ENCODE measurements around the gene RAB15.

The RAB15 gene

DNA sequence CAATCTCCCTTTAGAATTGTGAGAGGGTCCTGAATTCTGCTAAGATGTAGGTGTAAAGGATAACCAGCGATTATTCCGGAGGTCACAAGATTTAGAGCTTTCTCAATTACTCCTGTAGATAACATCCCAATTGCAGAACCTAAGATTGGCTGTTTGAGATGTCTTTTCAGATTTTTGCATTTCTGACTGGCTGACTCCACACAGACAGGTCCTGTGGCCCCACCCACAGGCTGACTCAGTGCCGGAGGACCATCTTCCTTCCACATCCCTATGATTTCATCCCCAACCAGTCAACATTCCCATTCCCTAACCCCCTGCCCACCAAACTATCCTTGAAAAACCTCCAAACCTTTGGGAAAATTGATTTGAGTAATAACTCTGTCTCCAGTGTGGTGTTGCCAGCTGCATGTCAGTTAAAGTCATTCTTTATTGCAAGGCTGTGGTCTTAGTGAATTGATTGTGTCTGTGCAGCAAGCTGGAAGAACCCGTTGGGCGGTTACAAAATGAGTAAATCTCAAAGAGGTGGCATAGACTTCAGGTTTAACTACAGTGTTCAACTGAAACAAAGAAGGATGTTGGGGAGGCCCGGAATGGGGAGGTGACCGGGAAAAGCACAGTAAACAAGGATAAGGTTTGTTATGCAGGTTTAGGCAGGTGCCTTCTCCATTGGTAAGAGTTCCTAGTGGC is 25.1 kb upstream of the RAB15 start:
- H3K4me3 Mint-ChIP-seq: no peak overlapping the region
- no peaks in the 10 kb centered on the region for H3K27me3 Mint-ChIP-seq
- DNase-seq: no peak
- no peak overlapping the region for H3K27ac Mint-ChIP-seq
- H3K36me3 Mint-ChIP-seq (ENCODE audit: low read depth): peaks cover 1% of the 10 kb centered on the region
- no peaks in the 10 kb centered on the region for H3K9me3 Mint-ChIP-seq
- peaks cover 42% of the 10 kb centered on the region for H3K4me1 Mint-ChIP-seq
- no peak for ATAC-seq

GRCh38 chr14:64995291-64995690 is 23.2 kb upstream of the RAB15 start:
- Mint-ChIP-seq H3K27ac (no peak overlapping the region), H3K27me3 (no peaks in the 10 kb centered on the region), H3K4me1 (peaks cover 46% of the 10 kb centered on the region), H3K36me3 (ENCODE audit: low read depth) (peaks cover 4% of the 10 kb centered on the region), H3K9me3 (no peaks in the 10 kb centered on the region), H3K4me3 (no peak overlapping the region)
- ATAC-seq (no peak), DNase-seq (no peak)

DNA sequence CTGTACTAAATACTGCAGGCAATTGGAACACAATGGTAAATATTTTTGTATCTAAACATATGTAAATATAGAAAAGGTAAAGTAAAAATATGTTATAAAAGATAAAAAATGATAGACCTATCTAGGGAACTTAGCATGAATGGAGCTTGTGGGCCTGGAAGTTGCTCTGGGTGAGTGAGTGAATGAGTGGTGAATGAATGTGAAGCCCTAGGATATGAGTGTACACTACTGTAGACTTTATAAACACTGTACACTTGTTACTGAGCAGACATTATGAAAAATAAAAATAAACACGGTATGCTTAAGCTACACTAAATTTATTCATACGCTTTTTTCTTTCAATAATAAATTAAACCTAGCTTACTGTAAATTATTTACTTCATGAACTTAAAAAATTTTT is 22.4 kb upstream of the RAB15 start:
- Mint-ChIP-seq H3K27ac (no peak overlapping the region), H3K4me1 (peaks cover 53% of the 10 kb centered on the region), H3K4me3 (no peak overlapping the region), H3K27me3 (no peaks in the 10 kb centered on the region), H3K9me3 (no peaks in the 10 kb centered on the region), H3K36me3 (ENCODE audit: low read depth) (peaks cover 8% of the 10 kb centered on the region)
- DNase-seq (no peak), ATAC-seq (no peak)

- H3K27me3 Mint-ChIP-seq: no peaks in the 10 kb centered on the region
- H3K36me3 Mint-ChIP-seq (ENCODE audit: low read depth): peaks cover 16% of the 10 kb centered on the region
- H3K4me3 Mint-ChIP-seq: no peak overlapping the region
- no peaks in the 10 kb centered on the region for H3K9me3 Mint-ChIP-seq
- H3K27ac Mint-ChIP-seq: peak overlapping the region; percentile 37
- H3K4me1 Mint-ChIP-seq: peaks cover 50% of the 10 kb centered on the region
- DNase-seq (no peak), ATAC-seq (no peak)
These were observed 21.3 kb upstream of the RAB15 start for GRCh38 chr14:64993266-64993930.

DNA sequence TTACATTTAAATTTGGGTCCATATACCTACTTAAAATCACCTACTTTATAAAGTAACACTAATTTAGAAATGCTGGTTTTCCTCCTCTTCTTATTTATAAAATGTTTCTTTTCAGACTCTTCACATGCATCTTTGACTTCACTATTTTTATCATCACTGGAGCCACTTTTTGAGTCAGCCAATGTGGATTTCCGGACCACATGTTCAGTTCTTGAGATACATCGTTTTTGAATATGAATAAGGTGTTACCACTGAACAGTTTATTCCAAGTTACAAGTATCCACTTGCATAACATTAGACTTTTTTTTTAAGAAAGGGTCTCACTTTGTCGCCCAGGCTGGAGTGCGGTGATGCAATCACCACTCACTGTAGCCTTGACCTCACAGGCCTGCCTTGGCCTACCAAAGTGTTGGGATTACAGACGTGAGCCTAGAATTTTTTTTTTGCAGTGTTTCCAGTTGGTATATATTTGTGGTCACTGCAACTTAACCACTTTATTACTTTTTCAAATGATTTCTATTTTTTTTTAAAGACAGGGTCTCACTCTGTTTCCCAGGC is 20.3 kb upstream of the RAB15 start:
- DNase-seq (no peak), ATAC-seq (no peak)
- Mint-ChIP-seq H3K4me3 (no peak overlapping the region), H3K27me3 (no peaks in the 10 kb centered on the region), H3K4me1 (peaks cover 45% of the 10 kb centered on the region), H3K36me3 (ENCODE audit: low read depth) (peaks cover 16% of the 10 kb centered on the region), H3K9me3 (no peaks in the 10 kb centered on the region), H3K27ac (no peak overlapping the region)

DNA sequence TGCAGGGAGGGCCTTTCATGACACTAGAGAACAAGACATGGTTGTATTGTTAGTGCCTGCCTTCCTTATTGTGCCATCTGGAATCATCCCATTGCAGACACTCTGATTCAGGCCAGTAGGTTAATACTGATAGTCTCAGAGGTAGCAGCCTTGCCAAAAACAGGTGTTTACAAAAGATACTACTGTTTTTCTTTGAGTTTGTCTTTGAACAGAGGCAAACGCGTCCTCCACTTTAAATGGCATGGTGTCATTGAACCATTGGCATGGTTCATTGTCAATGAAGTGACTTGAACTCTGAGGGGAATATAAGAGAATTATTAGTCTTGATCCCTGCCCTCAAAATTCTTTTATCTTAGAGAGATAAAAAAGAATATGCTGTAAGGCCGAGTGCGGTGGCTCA is 18.8 kb upstream of the RAB15 start:
- no peak for ATAC-seq
- DNase-seq: no peak
- H3K27me3 Mint-ChIP-seq: no peaks in the 10 kb centered on the region
- H3K4me3 Mint-ChIP-seq: no peak overlapping the region
- H3K27ac Mint-ChIP-seq: no peak overlapping the region
- peaks cover 14% of the 10 kb centered on the region for H3K36me3 Mint-ChIP-seq (ENCODE audit: low read depth)
- peaks cover 46% of the 10 kb centered on the region for H3K4me1 Mint-ChIP-seq
- H3K9me3 Mint-ChIP-seq: no peaks in the 10 kb centered on the region

DNA sequence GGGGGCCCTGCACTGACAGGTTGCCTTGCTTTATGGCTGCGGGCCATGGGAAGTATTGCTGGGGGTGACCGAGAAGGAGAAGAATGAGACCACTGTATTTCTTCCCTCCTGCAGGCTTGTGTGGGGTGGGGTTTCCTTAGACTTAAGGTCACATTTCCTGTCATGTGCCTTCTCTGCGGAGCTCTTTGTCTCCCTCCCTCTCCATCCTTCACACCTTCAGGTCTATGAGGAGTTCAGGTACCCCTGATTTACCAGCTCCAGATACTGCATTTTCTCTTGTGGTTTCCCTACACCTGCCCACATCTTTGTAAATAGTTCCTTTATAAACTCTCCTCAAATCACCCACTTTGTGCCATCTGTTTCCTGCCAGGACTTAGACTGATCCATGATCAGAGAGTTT is 18.2 kb upstream of the RAB15 start:
- ATAC-seq: no peak
- Mint-ChIP-seq H3K4me3 (peak overlapping the region; percentile 39), H3K27ac (peak overlapping the region; percentile 17), H3K9me3 (no peaks in the 10 kb centered on the region), H3K36me3 (ENCODE audit: low read depth) (peaks cover 14% of the 10 kb centered on the region), H3K27me3 (no peaks in the 10 kb centered on the region), H3K4me1 (peaks cover 47% of the 10 kb centered on the region)
- DNase-seq: no peak

GRCh38 chr14:64987438-64987767 is 15.3 kb upstream of the RAB15 start:
- Mint-ChIP-seq H3K9me3 (no peaks in the 10 kb centered on the region), H3K36me3 (ENCODE audit: low read depth) (peaks cover 14% of the 10 kb centered on the region), H3K4me3 (peak overlapping the region; percentile 91), H3K27ac (peak overlapping the region; percentile 97), H3K27me3 (peaks cover 8% of the 10 kb centered on the region), H3K4me1 (peaks cover 48% of the 10 kb centered on the region)
- ATAC-seq: no peak
- no peak for DNase-seq

GRCh38 chr14:64986648-64987437 is 14.7 kb upstream of the RAB15 start, which contains the start of gene FNTB:
Gene FNTB (plus strand): TSS chr14:64986895. CDS start chr14:64986954, 59 bp downstream.
- ATAC-seq (peak; percentile 98), DNase-seq (peak; percentile 93)
- peaks cover 43% of the 10 kb centered on the region for H3K4me1 Mint-ChIP-seq
- peak within 1 kb of the TSS; percentile 97 for H3K27ac Mint-ChIP-seq
- H3K27me3 Mint-ChIP-seq: peaks cover 8% of the 10 kb centered on the region
- no peaks in the 10 kb centered on the region for H3K9me3 Mint-ChIP-seq
- peak within 1 kb of the TSS; percentile 91 for H3K4me3 Mint-ChIP-seq
- peaks cover 14% of the 10 kb centered on the region for H3K36me3 Mint-ChIP-seq (ENCODE audit: low read depth)

- H3K9me3 Mint-ChIP-seq: no peaks in the 10 kb centered on the region
- ATAC-seq (no peak), DNase-seq (no peak)
- H3K27ac Mint-ChIP-seq: no peak overlapping the region
- peaks cover 2% of the 10 kb centered on the region for H3K36me3 Mint-ChIP-seq (ENCODE audit: low read depth)
- peaks cover 20% of the 10 kb centered on the region for H3K4me1 Mint-ChIP-seq
- H3K4me3 Mint-ChIP-seq: peak overlapping the region; percentile 67
- H3K27me3 Mint-ChIP-seq: peaks cover 8% of the 10 kb centered on the region
These were observed 11.5 kb upstream of the RAB15 start for GRCh38 chr14:64983439-64984310.

DNA sequence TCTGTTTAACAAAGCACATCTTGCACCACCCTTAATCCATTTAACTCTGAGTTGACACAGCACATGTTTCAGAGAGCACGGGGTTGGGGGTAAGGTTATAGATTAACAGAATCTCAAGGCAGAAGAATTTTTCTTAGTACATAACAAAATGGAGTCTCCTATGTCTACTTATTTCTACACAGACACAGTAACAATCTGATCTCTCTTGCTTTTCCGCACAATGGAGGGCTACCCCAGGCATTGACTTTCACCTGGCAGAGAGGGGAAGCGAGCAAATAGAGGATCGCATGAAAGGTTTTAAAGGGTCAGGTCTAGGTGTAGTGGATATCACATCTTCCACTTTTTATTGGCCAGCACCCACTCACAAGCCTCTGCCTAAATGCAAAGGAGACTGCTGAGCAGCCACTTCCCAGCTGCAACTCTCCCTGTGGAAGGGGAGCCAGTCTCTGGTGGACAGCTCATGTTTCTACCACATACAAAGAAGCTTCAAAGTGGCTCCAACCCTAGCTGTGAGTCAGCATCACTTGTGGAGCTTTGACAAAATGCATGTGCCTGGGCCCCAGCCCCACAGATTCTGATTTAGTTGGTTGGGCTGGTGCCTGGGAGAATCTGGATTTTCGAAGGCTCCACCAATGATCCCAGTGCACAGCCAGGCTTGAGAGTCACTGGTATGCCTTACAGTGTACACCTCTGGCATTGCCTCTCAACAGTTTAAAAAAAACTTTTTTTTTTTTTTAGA is 7.4 kb upstream of the RAB15 start:
- Mint-ChIP-seq H3K27ac (no peak overlapping the region), H3K27me3 (peaks cover 8% of the 10 kb centered on the region), H3K36me3 (ENCODE audit: low read depth) (no peaks in the 10 kb centered on the region), H3K9me3 (no peaks in the 10 kb centered on the region), H3K4me3 (no peak overlapping the region), H3K4me1 (peaks cover 7% of the 10 kb centered on the region)
- ATAC-seq: no peak
- no peak for DNase-seq

- Mint-ChIP-seq H3K9me3 (no peaks in the 10 kb centered on the region), H3K4me1 (peaks cover 9% of the 10 kb centered on the region), H3K27me3 (peaks cover 5% of the 10 kb centered on the region), H3K4me3 (no peak overlapping the region), H3K36me3 (ENCODE audit: low read depth) (no peaks in the 10 kb centered on the region), H3K27ac (no peak overlapping the region)
- ATAC-seq (no peak), DNase-seq (no peak)
These were observed 2.4 kb upstream of the RAB15 start for GRCh38 chr14:64974563-64974962.

- Mint-ChIP-seq H3K4me1 (peaks cover 9% of the 10 kb centered on the region), H3K9me3 (no peaks in the 10 kb centered on the region), H3K27me3 (peaks cover 5% of the 10 kb centered on the region), H3K4me3 (no peak overlapping the region), H3K36me3 (ENCODE audit: low read depth) (no peaks in the 10 kb centered on the region), H3K27ac (no peak overlapping the region)
- no peak for ATAC-seq
- no peak for DNase-seq
These were observed 1.7 kb upstream of the RAB15 start for GRCh38 chr14:64973826-64974225.

All from activated naive CD8-positive, alpha-beta T cell treated with anti-CD3 and anti-CD28 coated beads, Interleukin-2, amount 50 U/mL, for 24 hours (primary cell).